ENCODE measurements around the gene TMPRSS2.

TMPRSS2 gene

DNA sequence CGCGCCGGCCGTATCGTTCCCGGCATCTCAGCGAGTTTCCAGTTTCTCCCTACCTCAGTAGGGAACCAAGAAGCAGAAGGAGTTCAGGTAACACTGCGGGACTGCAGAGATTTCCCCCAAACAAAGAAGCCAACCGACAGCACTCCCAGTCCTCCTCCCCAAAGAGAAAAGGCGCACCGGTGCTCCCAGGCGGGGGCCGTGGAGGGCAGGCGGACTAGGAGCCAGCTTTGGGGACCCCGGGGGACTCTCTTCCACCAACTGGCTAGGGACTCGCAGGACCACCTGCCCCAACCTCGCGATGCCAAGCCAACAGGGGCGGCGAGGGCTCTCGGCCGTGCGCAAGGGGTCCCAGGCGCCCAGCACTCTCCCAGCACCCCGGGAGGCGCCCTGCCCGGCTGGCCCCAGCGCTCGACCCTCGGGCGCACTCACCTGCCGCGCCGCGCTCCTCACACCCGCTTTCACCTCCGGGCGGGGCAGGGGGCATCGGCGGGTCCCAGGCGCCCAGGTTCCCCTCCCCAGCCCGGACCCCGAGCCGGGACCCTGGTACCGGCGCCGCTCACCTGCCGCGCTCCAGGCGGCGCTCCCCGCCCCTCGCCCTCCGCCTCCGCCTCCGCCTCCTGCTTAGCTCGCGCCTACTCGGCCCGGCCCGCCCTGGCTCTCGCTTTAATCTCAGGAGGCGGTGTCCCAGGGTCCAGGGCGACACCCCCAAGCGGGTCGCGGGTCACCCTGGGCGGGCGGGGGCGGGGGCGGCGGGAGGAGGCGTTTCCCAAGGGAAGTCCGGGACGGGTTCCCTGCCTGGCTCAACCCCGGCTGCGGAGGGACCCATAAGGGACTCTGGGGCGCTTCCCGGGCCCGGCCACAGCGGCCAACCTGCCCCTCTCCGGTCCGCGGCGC lies at the start of gene TMPRSS2:
TSS of gene TMPRSS2 (minus strand) at position 638 of the 894 bp plus-strand sequence. CDS start 10,025 bp downstream, outside the sequence.
- no peak for DNase-seq (ENCODE audit: low read depth)

DNA sequence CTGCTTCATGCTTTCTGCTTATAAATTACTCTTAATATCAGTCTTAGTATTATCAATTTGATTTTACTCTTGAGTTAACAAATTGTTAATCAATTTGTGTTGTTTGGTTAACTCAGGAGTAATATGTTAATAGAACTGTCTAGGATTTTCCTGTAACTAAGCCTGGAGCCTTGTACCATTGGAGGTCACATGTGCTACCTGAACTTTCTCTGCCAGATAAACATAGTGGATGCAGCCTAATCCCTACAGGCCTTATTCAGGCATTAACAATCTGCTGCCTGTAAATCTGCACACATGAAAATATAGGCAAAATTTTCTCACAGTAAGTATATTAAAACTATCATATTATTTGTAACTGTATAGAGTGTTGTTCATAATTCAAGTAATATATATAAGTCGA lies 47.1 kb upstream of the TMPRSS2 start:
- DNase-seq (ENCODE audit: low read depth): no peak

DNA sequence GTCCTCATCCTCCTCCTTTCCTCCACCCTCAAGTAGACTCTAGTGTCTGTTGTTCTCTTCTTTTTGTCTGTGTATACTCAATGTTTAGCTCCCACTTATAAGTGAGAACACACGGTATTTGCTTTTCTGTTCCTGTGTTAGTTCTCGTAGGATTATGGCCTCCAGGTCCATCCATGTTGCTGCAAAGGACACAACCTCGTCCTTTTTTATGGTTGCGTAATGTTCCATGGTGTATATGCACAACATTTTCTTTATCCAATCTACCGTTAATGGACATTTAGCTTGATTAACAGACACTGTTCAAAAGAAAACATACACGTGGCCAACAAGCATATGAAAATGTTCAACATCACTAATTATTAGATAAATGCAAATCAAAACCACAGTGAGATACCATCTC lies 44.3 kb upstream of the TMPRSS2 start:
- DNase-seq (ENCODE audit: low read depth): no peak

DNA sequence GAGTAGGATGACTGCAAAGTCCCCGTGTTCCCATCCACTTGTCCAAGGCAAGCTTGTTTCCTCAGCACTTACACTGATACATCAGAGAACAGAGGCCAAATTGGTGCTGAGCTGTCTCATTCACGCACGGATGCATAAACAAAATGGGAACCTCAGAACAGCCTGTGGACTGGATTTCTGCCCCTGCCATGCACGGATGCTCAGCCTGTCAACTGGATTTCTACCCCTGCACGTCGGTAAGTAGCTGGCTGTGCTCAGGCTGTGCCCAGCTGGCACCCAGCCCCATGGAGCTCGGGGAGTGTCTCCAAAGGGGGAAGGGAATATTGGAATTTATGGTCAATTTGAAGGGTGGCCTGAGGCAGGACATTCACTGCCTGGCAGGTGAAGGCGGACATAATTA lies 40.8 kb upstream of the TMPRSS2 start:
- DNase-seq (ENCODE audit: low read depth): no peak

DNA sequence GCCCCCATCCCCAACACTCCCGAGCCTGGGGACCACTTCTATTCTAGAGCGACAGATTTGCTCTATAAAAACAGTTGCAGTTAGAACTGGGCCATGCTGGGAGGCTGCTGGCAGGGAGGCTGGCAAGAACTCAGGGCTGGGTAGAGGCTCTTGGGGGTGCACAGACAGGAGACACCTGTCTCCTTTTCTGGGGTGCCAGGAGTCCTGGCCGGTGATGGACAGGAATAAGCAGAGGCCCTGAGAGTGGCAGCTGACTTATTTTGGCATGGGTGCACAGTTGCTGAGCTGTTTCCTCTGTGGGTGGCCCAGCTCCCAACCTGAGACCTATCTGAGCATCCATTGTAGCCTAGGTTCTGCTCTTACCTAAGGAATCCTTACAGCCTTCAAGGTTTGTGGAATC lies 39.2 kb upstream of the TMPRSS2 start:
- no peak for DNase-seq (ENCODE audit: low read depth)

DNA sequence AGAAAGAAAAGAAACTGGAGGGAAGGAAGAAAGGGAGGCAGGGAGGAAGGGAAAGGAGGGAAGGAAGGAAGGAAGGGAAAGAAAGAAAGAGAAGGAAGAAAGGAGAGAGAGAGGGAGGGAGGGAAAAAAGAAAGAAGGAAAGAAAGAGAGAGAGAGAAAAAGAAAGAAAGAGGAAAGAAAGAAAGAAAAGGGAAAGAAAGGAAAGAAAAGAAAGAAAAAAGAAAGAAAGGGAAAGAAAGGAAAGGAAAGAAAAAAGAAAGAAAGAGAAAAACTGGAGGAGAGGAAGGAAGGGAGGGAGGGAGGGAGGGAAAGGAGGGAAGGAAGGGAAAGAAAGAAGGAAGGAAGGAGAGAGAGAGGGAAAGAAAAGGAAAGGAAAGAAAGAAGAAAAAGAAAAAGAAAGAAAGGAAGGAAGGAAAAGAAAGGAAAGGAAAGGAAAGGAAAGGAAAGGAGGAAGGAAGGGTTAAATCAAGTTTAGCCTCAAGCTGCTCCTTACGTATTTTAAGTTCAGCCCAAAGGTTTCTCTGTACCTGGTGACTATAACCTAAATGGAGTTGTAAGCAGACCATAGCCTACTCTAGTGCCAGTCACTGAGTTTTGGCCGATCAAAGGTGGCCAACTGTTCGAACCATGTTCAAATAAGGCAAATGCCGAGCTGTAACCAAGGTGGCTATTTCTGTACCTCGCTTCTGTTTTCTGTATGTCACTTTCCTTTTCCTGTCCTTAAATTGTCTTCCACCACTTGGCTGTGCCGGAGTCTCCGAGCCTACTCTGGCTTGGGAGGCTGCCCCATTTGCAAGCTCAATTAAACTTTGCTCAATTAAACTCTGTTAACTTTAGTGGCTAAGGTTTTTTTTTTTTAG lies 37.8 kb upstream of the TMPRSS2 start:
- no peak for DNase-seq (ENCODE audit: low read depth)

DNA sequence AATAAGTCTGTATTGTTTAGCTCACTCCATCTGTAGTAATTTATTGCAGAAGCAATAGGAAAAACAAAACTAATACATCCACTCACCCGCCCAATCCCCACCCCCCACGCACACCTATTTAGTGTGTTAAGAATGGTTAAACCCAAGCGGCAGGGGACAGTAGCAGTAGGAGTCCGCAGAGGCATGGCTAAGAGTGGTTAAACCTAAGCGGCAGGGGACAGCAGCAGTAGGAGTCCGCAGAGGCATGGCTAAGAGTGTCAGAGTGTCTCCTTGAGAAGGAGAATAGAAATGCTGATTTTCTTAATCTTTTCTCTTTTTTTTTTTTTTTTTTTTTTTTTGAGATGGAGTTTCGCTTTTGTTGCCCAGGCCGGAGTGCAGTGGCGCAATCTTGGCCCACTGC lies 34.8 kb upstream of the TMPRSS2 start:
- no peak for DNase-seq (ENCODE audit: low read depth)

DNA sequence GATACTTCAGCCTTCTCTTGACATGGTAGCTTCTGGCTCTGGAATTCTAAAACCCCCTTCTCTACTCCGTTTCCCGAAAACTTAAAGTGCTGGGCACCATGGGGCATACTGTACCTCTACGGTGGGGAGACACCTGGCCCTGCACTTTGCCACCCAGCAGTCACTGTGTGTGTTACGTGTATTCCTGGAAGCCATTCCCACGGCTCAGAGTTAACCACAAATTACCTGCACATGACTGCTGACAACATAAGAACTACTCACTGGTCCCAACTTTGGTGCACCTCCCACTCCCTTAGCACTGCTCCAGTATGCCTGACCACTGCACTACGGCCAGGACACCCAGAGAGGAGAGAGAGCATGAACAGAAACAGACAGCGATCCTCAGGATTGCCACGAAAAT lies 29.4 kb upstream of the TMPRSS2 start:
- no peak for DNase-seq (ENCODE audit: low read depth)

DNA sequence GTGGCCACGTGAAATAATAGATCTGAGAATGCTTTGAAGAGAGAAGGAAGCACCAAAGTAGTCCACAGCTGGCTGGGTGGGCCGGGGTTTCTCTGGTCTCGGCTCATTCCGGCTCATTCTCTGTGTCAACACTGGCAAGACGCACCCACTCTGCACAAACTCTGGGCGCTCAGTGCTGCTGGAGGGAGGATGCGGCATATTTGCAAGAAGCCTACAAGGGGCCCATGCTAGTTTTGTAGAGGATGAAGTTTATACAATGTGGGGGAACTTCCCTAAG lies 28.8 kb upstream of the TMPRSS2 start:
- no peak for DNase-seq (ENCODE audit: low read depth)

DNA sequence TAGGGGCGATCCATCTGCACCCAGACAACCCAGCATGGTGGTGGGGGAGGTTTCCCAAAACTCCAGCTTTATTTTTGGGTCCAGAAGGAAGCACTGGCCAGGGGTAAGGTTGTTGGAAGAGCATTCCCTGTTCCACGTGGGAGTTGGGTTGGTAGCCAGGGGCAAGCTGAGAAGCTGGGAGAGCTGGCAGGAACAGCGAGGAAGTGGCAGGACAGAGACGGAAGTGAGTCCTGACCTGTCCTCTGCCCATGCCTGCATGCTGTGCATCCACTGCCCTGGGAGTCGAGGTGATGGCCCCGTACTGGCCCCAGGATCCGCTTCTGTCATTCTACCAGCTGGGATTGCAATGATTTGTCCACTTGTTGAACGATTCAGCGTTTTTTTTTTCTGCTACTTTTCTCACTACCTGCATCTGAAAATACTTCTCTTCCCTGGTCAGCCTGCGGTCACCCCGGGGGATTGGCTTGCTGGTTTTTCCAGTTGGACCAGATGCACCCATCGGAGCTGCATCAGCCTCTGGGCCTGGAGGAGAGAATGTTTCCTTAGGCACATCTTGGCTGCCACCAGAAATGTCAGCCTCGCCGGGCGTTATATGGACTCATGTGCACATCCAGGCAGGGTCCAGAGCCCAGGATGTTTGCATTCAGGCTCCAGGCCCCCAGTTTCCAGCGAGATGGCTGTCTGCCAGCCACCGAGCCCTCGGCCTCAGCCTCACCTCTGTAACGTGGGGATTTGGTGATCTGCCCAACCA lies 28.3 kb upstream of the TMPRSS2 start:
- DNase-seq (ENCODE audit: low read depth): no peak

DNA sequence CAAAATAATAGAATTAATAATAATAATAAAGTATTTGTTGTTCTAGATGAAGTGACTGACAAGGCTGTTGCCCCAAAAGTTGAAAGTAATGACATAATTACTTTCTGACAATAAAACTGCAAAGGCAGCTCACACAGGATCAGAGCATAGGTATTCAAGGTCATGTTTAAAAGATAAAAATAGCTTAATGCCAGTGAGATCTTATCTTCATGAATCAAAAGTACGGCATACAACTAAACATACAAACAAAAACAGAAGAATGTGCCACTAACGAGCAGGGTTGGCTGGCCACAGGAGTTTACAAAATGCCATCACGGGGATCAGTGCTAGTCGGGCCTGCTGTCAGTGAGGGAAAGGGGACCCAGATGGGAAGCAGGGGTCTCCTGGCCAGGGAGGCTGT lies 22.4 kb upstream of the TMPRSS2 start:
- DNase-seq (ENCODE audit: low read depth): no peak

DNA sequence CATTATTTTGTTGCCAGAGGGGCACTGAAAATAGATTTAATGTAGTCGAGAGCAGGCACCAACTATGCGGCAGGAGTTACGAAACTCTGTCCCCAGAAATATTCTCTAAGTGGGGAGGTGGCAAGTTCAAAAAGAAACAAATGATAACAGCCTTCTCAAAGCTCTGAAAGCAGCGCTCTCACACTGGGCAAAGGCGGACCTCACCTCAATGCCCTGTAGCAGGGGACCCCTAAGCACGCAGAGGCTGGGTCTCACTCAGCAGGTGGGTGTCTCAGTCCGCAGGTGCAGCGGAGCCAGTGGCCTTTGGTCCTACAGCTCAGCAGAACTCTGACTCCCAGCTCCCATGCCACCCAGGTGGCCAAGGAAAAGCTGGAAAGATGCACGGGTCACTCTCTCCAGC lies 21.8 kb upstream of the TMPRSS2 start:
- DNase-seq (ENCODE audit: low read depth): no peak

DNA sequence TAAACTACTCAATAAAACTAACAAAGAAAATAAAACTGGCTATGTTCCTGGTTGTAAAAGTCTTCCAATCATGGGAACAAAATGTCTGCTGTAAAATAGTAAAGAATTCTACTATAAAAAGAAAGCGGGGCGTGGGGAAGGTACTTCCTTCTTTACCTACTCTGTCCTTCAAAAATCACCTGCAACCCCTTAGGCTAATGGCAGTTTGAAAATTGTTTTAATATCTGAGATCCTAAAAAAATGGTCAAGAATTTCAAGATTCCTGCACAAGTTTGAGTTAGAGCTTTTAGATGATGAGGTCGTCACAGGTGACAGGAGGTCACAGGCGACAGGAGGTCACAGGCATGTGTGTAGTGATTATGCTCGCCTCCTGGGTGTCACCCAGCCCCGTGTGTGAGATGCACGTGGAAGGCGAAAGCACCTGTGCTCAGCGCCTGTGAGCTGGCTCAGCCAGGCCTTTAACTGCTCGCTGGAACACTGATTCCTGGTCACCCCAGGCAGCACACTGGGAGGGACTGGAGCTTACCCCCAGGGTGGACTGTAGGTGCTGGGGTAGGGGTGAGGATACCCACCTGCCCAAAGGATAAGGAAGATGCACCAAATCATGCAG lies 18.6 kb upstream of the TMPRSS2 start:
- no peak for DNase-seq (ENCODE audit: low read depth)

DNA sequence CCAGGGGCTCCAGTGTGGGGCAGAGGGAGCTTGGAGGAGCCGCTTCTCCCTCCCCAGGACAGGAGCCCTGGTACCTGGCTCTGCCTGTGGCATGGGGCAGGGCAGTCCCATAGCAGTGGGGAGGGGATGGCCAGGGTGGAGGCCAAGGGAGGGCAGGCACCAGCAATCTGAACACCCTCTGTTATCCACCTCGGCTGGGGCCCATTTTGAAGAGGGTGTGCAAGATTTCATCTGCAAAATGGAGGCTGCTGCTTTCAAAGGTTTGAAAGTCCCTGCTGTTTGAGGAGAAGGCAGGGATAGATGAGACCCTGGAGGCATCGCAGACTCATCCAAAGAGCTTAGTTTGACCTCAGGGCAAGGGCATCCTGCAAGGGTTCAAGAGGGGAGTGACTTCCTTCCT lies 15.2 kb upstream of the TMPRSS2 start:
- no peak for DNase-seq (ENCODE audit: low read depth)

DNA sequence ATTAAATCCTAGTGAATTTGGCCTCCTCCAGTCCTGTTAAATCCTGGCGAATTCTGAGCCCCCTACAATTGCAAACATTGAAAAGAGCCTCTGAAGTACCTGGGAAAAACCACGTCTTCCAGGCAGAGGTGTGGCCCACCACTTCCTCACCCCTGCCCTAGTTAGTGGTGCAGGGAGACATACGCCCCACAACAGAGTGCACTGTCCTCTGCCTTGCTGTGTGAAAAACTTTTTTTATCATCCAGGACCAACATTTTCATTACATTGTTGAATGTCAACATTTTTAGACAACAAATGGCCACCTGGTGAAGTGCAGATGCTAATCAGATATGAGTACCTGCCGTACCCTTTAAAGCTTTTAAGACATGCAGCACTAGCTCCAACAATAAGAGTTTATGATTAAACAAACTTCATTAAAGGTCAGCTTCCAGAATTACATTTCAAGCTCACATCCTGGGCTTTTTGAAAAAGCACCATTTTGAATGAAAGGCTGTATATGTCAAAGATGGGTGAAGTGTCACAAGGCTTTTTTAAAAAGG lies 13.6 kb upstream of the TMPRSS2 start:
- no peak for DNase-seq (ENCODE audit: low read depth)

DNA sequence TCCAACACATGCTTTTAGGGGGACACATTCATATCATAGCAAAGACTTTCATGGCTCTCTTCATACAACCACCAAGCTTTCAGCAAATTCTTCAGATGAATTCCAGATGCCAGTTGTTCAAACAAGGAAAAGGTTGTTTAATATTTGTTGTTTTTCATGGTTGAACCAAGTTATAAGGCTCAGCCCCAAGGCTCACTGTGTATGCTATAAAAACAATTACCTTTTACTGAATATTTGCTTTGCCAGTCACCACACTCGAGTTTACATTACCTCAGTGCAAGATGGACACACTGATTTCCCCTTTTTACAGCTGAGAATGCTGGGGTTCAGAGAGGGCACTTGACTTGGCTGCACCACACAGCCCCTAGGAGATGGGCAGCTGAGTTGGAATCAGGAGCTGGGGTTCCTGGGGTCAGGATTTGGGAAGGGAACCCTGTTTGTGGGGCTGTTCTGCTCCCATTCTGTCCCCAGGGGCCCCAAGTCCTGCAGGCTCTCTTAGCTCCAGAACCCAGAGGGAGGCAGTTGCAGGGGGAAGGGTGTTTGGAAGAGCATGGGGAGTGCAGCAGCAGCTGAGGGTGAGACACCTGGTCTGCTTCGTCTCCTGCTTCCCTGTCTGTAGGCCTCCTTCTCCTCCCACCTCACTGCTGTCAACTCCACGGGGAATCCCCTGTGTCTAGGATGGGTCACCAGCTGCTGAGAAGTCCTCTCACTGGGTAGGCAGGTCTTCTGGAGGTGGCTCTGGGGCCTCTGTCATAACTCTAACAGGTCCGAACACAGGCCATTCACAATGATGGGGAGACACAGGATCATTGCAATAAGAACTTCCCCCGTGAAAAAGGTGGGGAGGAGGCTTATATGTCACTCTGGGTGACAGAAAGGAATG lies 12.8 kb upstream of the TMPRSS2 start:
- no peak for DNase-seq (ENCODE audit: low read depth)

DNA sequence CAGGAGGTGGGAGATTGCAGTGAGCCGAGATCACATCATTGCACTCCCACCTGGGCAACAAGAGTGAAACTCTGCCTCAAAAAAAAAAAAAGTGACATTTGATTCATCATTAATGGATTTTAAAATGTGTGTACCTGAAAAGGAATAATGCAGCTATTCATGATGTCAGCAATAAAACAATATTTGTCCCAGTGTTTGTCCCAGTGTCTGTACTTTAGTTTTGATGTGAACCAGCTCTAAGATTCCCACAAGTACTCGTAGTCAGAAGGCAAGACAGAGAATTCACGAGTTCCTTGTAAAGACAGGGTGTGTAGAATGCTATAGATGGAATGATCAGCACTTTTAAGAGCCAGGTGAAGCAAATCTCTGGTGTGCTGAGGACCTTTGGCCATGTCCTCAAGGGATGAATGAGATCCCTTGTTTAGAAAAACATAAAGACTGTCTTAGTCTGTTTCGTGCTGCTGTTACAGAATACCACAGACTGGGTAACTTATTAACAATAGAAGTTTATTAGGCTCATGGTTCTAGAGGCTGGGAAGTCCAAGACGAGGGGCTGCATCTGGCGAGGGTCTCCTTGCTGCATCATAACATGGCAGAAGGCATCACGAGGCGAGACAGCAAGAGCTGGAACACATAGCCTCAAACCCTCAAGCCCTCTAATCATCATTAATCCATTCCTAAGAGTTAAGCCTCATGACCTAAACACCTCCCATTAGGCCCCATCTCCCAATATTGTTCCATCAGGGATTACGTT lies 12.0 kb upstream of the TMPRSS2 start:
- DNase-seq (ENCODE audit: low read depth): no peak

DNA sequence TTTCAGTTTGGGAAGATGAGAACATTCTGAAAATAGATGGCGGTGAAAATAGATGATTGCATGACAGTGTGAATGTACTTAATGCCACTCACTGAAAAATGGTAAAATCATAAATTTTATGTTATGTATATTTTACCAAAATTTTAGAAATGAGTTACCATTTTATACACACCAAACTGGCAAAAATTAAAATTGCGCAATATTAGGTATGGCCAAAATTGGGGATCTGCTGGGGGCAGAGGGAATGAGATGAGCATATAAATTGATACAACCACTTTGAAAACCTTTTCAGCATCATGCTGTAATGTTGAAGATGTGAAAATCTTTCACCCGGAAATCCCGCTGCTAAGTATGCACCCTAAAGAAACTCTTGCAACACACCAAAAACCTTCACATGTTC lies 10.8 kb upstream of the TMPRSS2 start:
- DNase-seq (ENCODE audit: low read depth): no peak

DNA sequence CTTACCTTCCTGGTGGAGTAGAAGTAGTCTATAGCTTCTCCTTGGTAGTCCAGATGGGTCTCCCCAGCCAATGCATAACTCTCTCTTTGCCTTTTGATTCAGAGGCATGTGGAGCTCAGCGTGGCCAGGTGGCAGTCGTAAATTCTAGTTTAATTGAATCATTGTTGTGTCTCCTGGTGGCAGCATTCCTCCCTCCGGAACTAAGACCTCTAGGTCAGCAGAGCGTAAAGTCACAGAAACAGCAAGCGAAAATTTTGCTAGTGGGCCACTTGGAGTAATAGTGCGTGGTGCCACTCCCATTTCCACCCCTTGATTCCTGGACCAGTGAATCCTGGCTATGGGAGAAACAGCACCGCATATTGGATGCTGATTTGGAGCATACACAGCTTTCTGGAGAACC lies 3.9 kb upstream of the TMPRSS2 start:
- DNase-seq (ENCODE audit: low read depth): no peak

DNA sequence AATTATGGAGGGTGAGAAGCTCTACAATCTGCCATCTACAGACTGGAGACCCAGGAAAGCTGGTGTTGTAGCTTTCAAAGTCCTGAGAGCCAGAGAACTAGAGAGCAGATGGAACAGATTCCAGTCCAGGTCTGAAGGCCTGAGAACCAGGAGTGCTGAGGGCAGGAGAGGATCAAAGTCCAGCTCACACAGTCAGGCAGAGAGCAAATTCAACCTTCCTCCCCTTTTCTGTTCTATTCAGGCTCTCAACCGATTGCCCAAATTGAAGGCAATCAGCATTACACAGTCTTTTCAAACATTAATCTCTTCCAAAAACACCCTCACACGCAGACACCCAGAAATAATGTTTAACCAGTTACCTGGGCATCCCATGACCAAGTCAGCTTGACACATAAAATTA lies 2.5 kb upstream of the TMPRSS2 start:
- no peak for DNase-seq (ENCODE audit: low read depth)

Data from GM04504 (cell line).